HEK293T (cell line): Measurements from ENCODE around the gene PLEKHM1.

Source experiments
- CTCF ChIA-PET: fragments of 350-600 bp; formaldehyde crosslinking; extraction: SDS; loops from one replicate; lab custom pipeline; 2021; ENCODE audit warnings: antibody characterized with exemption, inconsistent platforms; lab: Yijun Ruan, JAX
- POLR2A ChIA-PET: fragments of 350-600 bp; formaldehyde crosslinking; extraction: SDS; loops from one replicate; lab custom pipeline; 2020; ENCODE audit warnings: antibody characterized with exemption, inconsistent platforms; lab: Yijun Ruan, JAX
- DNase-seq: peaks from one replicate; pipeline ENCODE4 v3.0.0; 2012; ENCODE audit warnings: mixed read lengths; ENCODE audit errors: extremely low spot score
- ARNT ChIP-seq: fragments of 450-650 bp; IDR thresholded peaks from 2 replicates; pipeline ENCODE4 v1.6.1; 2017; ENCODE audit warnings: mild to moderate bottlenecking
- BHLHE40 ChIP-seq: fragments of 450-650 bp; IDR thresholded peaks from 2 replicates; pipeline ENCODE4 v1.6.1; 2016; ENCODE audit warnings: mild to moderate bottlenecking, moderate library complexity, borderline replicate concordance
- CTBP1 ChIP-seq: fragments of 450-650 bp; IDR thresholded peaks from 2 replicates; pipeline ENCODE4 v1.6.1; 2016; ENCODE audit warnings: borderline replicate concordance
- ELF4 ChIP-seq: fragments of 450-650 bp; IDR thresholded peaks from 2 replicates; pipeline ENCODE4 v1.6.1; 2017; ENCODE audit warnings: antibody characterized with exemption
- FOXA1 ChIP-seq: fragments of 450-650 bp; IDR thresholded peaks from 2 replicates; pipeline ENCODE4 v1.6.1; 2016; ENCODE audit warnings: mild to moderate bottlenecking
- FOXK2 ChIP-seq: fragments of 450-650 bp; IDR thresholded peaks from 2 replicates; pipeline ENCODE4 v1.6.1; 2016; ENCODE audit warnings: mild to moderate bottlenecking
- FOXM1 ChIP-seq: fragments of 450-650 bp; IDR thresholded peaks from 2 replicates; pipeline ENCODE4 v1.6.1; 2017; ENCODE audit warnings: mild to moderate bottlenecking, borderline replicate concordance
- HDGF ChIP-seq: fragments of 450-650 bp; IDR thresholded peaks from 2 replicates; pipeline ENCODE4 v1.6.1; 2017; ENCODE audit warnings: antibody characterized with exemption, borderline replicate concordance
- L3MBTL2 ChIP-seq: fragments of 450-650 bp; conservative IDR thresholded peaks from 2 replicates; pipeline ENCODE4 v1.6.1; 2016; ENCODE audit warnings: mild to moderate bottlenecking
- LEF1 ChIP-seq: fragments of 450-650 bp; IDR thresholded peaks from 2 replicates; pipeline ENCODE4 v1.6.1; 2017; ENCODE audit warnings: mild to moderate bottlenecking, borderline replicate concordance
- NFRKB ChIP-seq: fragments of 450-650 bp; IDR thresholded peaks from 2 replicates; pipeline ENCODE4 v1.6.1; 2016; ENCODE audit warnings: mild to moderate bottlenecking, moderate library complexity
- PKNOX1 ChIP-seq: fragments of 450-650 bp; IDR thresholded peaks from 2 replicates; pipeline ENCODE4 v1.6.1; 2016
- SP1 ChIP-seq: fragments of 450-650 bp; IDR thresholded peaks from 2 replicates; pipeline ENCODE4 v1.6.1; 2017
- SUZ12 ChIP-seq: fragments of 450-650 bp; IDR thresholded peaks from 2 replicates; pipeline ENCODE4 v1.6.1; 2016; ENCODE audit warnings: mild to moderate bottlenecking
- TARDBP ChIP-seq: fragments of 450-650 bp; IDR thresholded peaks from 2 replicates; pipeline ENCODE4 v1.6.1; 2016
- ZNF384 ChIP-seq: fragments of 450-650 bp; IDR thresholded peaks from 2 replicates; pipeline ENCODE4 v1.6.1; 2016

Gene PLEKHM1

GRCh38 chr17:45427181-45427835 lies 63.2 kb downstream of the PLEKHM1 start:
- POLR2A ChIA-PET = no interaction called here
- CTCF ChIA-PET = interaction anchor here (0.6 to 1.6 kb wide), 5 partner anchors 15 to 904 kb away, joined by 3 to 4 read pairs (median 4); no protein-coding TSS in a partner anchor
- no peak for DNase-seq
- TF ChIP-seq FOXK2 (no peak), LEF1 (no peak), SP1 (no peak)

GRCh38 chr17:45426561-45426960 lies 64.0 kb downstream of the PLEKHM1 start:
- no peak for DNase-seq
- TF ChIP-seq NFRKB (no peak), CTBP1 (no peak), FOXK2 (no peak), HDGF (no peak), TARDBP (no peak), FOXM1 (no peak), BHLHE40 (no peak), SUZ12 (no peak), LEF1 (no peak), L3MBTL2 (no peak), FOXA1 (no peak), ELF4 (no peak)
- CTCF ChIA-PET = interaction anchor here (0.6 to 1.3 kb wide), 5 partner anchors 14 to 903 kb away, joined by 3 to 6 read pairs (median 4); no protein-coding TSS in a partner anchor
- POLR2A ChIA-PET = interaction anchor here (1.2 kb wide), 1 partner anchor 34 kb away, joined by 4 read pairs; no protein-coding TSS in a partner anchor

GRCh38 chr17:45425984-45426413 lies 64.5 kb downstream of the PLEKHM1 start:
- TF ChIP-seq FOXK2 (no peak), ELF4 (no peak), CTBP1 (no peak), PKNOX1 (no peak), L3MBTL2 (no peak)
- no peak for DNase-seq
- ChIA-PET POLR2A (interaction anchor here (1.1 to 1.6 kb wide), 4 partner anchors 13 to 33 kb away, joined by 3 to 4 read pairs (median 4); no protein-coding TSS in a partner anchor), CTCF (interaction anchor here (0.6 to 1.6 kb wide), 7 partner anchors 14 to 316 kb away, joined by 3 to 7 read pairs (median 6); no protein-coding TSS in a partner anchor)

GRCh38 chr17:45425125-45425983 lies 65.2 kb downstream of the PLEKHM1 start:
- peak; percentile 70 for DNase-seq
- TF ChIP-seq ARNT (no peak), L3MBTL2 (no peak), SUZ12 (no peak), NFRKB (no peak), CTBP1 (no peak), ZNF384 (no peak), LEF1 (no peak), TARDBP (no peak), PKNOX1 (no peak), SP1 (no peak)
- ChIA-PET CTCF (interaction anchor here (0.6 to 1.6 kb wide), 13 partner anchors 13 to 297 kb away, joined by 3 to 7 read pairs (median 4); no protein-coding TSS in a partner anchor), POLR2A (interaction anchor here (1.1 to 1.6 kb wide), 6 partner anchors 13 to 278 kb away, joined by 3 to 4 read pairs (median 4); partner anchors contain the start of gene HEXIM1)

- no peak for DNase-seq
- no peak for TF ChIP-seq SP1
- TF ChIP-seq ZNF384 = no peak
- TF ChIP-seq BHLHE40 = no peak
- no peak for TF ChIP-seq LEF1
- no peak for TF ChIP-seq FOXA1
- no peak for TF ChIP-seq CTBP1
- no peak for TF ChIP-seq HDGF
- no peak for TF ChIP-seq TARDBP
- ChIA-PET CTCF (interaction anchor here (0.9 to 1.6 kb wide), 2 partner anchors 18 to 189 kb away, joined by 3 to 7 read pairs; no protein-coding TSS in a partner anchor), POLR2A (interaction anchor here (1.1 to 1.6 kb wide), 3 partner anchors 16 to 277 kb away, joined by 3 to 4 read pairs (median 3); partner anchors contain the start of gene HEXIM1)
These were observed 65.8 kb downstream of the PLEKHM1 start for GRCh38 chr17:45424769-45425124.

- POLR2A ChIA-PET = no interaction called here
- TF ChIP-seq LEF1 = no peak
- CTCF ChIA-PET = no interaction called here
- no peak for DNase-seq
These were observed 66.6 kb downstream of the PLEKHM1 start for GRCh38 chr17:45423975-45424335.
